Lung (tissue), 12 donors: ENCODE results near the gene XYLT1. TPM values are rescaled to one million over a fixed set of nuclear protein-coding genes. Genes with fewer than 3 reads are reported as not detected.

Experiments used
- ATAC-seq: fragments of 200-7000 bp; cut with Tn5 transposase; one replicate; pipeline ENCODE4 v1.9.1; 2020; ENCODE audit warnings: moderate number of reproducible peaks; ENCODE audit not compliant: insufficient read depth, low FRiP score
- DNase-seq, 3 donors: peaks; one replicate each; pipeline ENCODE4 v3.0.0-alpha.2; 2013 to 2017
- H3K27ac ChIP-seq, 2 donors: one replicate each; pipeline ENCODE4 v1.5.1; 2013; ENCODE audit warnings: mild to moderate bottlenecking in 2 of 2, moderate library complexity in 2 of 2, control low read depth in 1 of 2, inconsistent platforms in 1 of 2, low read depth in 1 of 2, low read length in 1 of 2
- H3K27me3 ChIP-seq, 3 donors: one replicate each; pipeline ENCODE4 v1.5.1; 2013; ENCODE audit warnings: low read length in 2 of 3; ENCODE audit not compliant: control insufficient read depth in 3 of 3, insufficient read depth in 3 of 3
- H3K36me3 ChIP-seq, 4 donors: one replicate each; pipeline ENCODE4 v1.5.1; 2013; ENCODE audit warnings: low read length in 4 of 4, mild to moderate bottlenecking in 1 of 4, moderate library complexity in 1 of 4; ENCODE audit not compliant: control insufficient read depth in 4 of 4, insufficient read depth in 4 of 4
- H3K4me1 ChIP-seq, 5 donors: one replicate each; pipeline ENCODE4 v1.5.1; 2013; ENCODE audit warnings: low read length in 5 of 5, mild to moderate bottlenecking in 2 of 5, moderate library complexity in 1 of 5; ENCODE audit not compliant: control insufficient read depth in 5 of 5, insufficient read depth in 5 of 5
- H3K4me3 ChIP-seq: one replicate; pipeline ENCODE4 v1.5.1; 2013; ENCODE audit warnings: mild to moderate bottlenecking, control low read depth, moderate library complexity
- H3K9ac ChIP-seq, 2 donors: one replicate each; pipeline ENCODE4 v1.5.1; 2013; ENCODE audit warnings: low read length in 2 of 2, control low read depth in 1 of 2; ENCODE audit not compliant: insufficient read depth in 1 of 2
- H3K9me3 ChIP-seq, 4 donors: one replicate each; pipeline ENCODE4 v1.5.1; 2013; ENCODE audit warnings: low read length in 3 of 4, mild to moderate bottlenecking in 1 of 4, moderate library complexity in 1 of 4; ENCODE audit not compliant: control insufficient read depth in 4 of 4, insufficient read depth in 3 of 4
- WGBS, 2 donors: extraction: QIAGEN DNeasy Blood & Tissue Kit; methylation state at CpG; one replicate each; pipeline ENCODE4 v1.1.7; 2013; 5-methylcytosine and 5-hydroxymethylcytosine counted together
- polyA plus RNA-seq, 2 donors: library from polyadenylated mRNA; stranded (reverse); fragments of 200-250 nt; gene quantifications; one replicate each; pipeline ENCODE4 v1.2.1, GENCODE V29; 2013
- total RNA-seq, 2 donors: library from RNA; depleted of rRNA in 1 of 2; stranded (reverse); fragments of >200 nt in 1 of 2; gene quantifications; one replicate each; pipeline ENCODE4 v1.2.1, GENCODE V29; 2014 to 2021
- TF ChIP-seq, protein P1 (sequence below): IDR thresholded peaks from 2 replicates; pipeline ENCODE4 v1.5.1; 2012; ENCODE audit warnings: mild to moderate bottlenecking; ENCODE audit errors: control extremely low read depth, extremely low read depth
- donor health status: control.
- donor health status: control.
- donor health status: Bipolar disorder and iron deficiency.
- donor health status: healthy.
- donor health status: DM: yes; HTN: yes; CAD: no.

XYLT1 gene
- total and polyA plus RNA-seq, 4 donors, result 1.4 to 11.5 (median 6.9) TPM

DNA sequence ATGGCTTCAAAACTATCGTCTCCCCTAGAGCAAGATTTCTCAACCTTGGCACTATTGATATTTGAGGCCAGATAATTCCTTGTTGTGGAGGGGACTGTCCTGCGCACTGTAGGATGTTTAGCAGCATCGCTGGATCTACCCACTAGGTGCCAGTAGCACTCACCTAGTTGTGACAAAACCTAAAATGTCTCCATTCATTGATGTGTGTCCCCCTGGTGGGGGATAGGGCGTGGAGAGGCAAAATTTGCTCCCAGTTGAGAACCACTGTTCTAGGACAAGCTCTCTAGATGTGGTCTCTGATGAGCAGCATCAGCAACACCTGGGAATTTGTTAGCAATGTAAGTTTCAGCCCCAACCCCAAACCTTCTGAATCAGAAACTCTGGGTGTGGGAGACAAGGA is 259.0 kb downstream of the XYLT1 start:
- H3K27ac ChIP-seq, result no peak overlapping the region
- TF ChIP-seq, protein P1, sequence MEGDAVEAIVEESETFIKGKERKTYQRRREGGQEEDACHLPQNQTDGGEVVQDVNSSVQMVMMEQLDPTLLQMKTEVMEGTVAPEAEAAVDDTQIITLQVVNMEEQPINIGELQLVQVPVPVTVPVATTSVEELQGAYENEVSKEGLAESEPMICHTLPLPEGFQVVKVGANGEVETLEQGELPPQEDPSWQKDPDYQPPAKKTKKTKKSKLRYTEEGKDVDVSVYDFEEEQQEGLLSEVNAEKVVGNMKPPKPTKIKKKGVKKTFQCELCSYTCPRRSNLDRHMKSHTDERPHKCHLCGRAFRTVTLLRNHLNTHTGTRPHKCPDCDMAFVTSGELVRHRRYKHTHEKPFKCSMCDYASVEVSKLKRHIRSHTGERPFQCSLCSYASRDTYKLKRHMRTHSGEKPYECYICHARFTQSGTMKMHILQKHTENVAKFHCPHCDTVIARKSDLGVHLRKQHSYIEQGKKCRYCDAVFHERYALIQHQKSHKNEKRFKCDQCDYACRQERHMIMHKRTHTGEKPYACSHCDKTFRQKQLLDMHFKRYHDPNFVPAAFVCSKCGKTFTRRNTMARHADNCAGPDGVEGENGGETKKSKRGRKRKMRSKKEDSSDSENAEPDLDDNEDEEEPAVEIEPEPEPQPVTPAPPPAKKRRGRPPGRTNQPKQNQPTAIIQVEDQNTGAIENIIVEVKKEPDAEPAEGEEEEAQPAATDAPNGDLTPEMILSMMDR, result no peak
- no peak for DNase-seq
- H3K9me3 ChIP-seq, result peaks cover 0 to 4% (median 2%) of the 10 kb centered on the region in 4 donors
- H3K27me3 ChIP-seq, result no peaks in the 10 kb centered on the region
- H3K4me1 ChIP-seq, result no peaks in the 10 kb centered on the region
- no peak overlapping the region for H3K9ac ChIP-seq
- H3K4me3 ChIP-seq, result no peak overlapping the region
- 80 to 82% methylated on average over 4 of the region's 4 CpGs for WGBS, 2 donors
- ATAC-seq, result no peak
- H3K36me3 ChIP-seq, result peaks cover 0 to 5% (median 0%) of the 10 kb centered on the region in 4 donors

DNA sequence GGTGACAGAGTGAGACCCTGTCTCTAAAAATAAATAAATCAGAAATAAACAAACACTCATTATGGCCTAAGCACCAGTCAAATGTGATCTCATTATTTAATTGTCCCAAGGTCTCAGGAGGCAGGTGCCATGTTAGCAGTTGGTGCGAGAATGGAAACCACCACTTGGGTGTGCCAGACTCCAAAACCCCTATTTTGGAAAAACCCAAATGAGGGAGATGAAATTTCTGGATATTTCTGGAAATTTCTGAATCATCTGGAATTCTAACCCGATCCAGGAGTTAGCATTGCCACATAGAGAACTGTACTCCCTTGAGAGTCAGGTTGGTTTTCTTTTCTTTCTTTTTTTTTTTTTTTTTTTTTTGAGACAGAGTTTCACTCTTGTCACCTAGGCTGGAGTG is 264.0 kb downstream of the XYLT1 start:
- H3K4me1 ChIP-seq, result peaks cover 0 to 8% (median 2%) of the 10 kb centered on the region in 5 donors
- WGBS, 2 donors, result 94 to 97% methylated on average over 2 of the region's 2 CpGs
- TF ChIP-seq, protein P1, result no peak
- H3K27ac ChIP-seq, result no peak overlapping the region
- H3K27me3 ChIP-seq, result no peaks in the 10 kb centered on the region
- H3K4me3 ChIP-seq, result no peak overlapping the region
- H3K9ac ChIP-seq, result no peak overlapping the region
- DNase-seq, result no peak
- no peak for ATAC-seq
- H3K9me3 ChIP-seq, result no peaks in the 10 kb centered on the region
- H3K36me3 ChIP-seq, result no peaks in the 10 kb centered on the region

DNA sequence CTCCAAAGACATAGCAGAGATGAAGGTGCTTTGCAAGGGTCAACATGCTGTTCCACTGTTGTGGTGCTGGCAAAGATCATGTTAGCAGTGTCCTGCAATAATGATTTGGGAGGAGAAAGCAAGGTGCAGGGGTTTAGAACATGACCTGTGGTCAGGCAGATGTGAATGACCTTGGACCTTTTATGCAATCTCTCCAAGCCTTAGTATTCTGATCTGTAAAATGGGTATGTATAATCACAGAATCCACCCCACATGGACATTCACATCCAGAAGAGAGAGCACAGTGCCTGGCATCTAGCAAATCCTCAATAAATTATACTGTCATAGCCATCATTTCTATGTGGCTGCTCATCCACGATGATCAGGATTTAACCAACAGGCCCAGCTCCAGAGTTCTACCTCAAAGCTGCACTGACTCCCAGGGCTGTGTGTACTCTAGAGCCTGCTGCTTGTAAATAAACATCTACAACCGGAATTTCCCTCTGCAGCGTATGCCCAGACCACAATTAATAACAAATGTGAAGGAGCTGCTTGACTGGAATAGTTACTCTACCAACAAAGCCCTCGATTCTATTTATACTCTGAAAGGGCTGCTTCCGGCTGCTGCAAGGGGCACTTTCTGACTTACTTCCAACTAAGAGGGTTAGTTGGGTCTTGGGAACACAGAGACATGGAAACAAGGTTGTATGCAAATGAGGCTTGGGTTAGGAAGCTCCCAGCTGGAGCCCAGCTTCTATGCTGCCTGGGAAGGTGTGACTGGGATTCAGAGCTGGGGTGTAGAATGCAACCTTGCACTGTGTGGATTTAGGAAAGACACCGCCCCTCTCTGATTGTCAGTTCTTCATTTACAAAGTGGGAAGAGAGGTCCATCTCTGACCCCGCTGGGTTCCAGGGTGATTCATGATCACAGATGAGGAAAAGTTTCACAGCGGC is 265.2 kb downstream of the XYLT1 start:
- Histone ChIP-seq H3K36me3 (no peaks in the 10 kb centered on the region), H3K4me3 (no peak overlapping the region), H3K27me3 (no peaks in the 10 kb centered on the region), H3K9ac (no peak overlapping the region), H3K4me1 (peaks cover 0 to 8% (median 2%) of the 10 kb centered on the region in 5 donors), H3K9me3 (no peaks in the 10 kb centered on the region), H3K27ac (peak overlapping the region in 1 of 2 donors; percentile 67)
- ATAC-seq (no peak), DNase-seq (peak; percentile 55 to 82 (median 72))
- TF ChIP-seq, protein P1, result no peak
- 37 to 56% methylated on average over 8 of the region's 8 CpGs for WGBS, 2 donors
